DMS53 treated with DMSO at 0.1 percent for 48 hours (cell line): Measurements from ENCODE around the gene SMTNL2.
A peak's percentile ranks its signal among the peaks of the same experiment; 100 is the strongest.
"Not testable (repeated sequence)": the region's sequence is repeated elsewhere in the genome, so short reads cannot be mapped to it uniquely, and the experiment has no call there.

Source experiments
- DNase-seq: peaks from one replicate; lab custom pipeline; 2025; ENCODE audit not compliant: unreplicated experiment; lab: John Stamatoyannopoulos, UW

SMTNL2 gene

GRCh38 chr17:4631836-4632580 is 47.7 kb downstream of the SMTNL2 start:
- no peak for DNase-seq

DNA sequence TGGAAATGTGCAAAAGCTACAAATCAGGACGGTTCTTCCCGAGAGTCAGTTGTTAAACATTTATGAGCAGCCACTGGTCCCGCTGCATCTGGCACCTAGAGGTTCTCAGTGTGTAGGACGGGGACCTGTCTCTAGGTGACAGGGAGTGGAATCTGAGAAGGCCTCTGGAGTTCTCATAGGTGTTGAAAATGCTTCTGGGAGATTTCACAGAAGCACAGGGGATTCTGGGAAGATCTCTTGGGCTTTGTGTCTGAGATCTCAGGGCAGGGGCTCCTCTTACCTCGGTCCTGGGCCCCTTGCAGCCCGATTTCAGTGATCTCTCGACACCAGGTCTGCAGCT is 48.2 kb downstream of the SMTNL2 start:
- no peak for DNase-seq

DNA sequence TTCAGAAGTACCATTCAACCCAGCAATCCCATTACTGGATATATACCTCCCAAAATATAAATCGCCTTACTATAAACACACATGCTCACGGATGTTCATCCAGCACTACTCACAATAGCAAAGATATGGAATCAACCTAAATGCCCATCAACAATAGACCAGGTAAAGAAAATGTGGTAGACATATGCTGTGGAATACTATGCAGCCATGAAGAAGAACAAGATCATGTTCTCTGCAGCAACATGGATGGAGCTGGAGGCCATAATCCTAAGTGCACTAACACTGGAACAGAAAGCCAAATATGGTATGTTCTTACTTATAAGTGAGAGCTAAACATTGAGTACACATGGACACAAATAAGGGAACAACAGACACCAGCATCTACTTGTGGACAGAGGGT is 49.3 kb downstream of the SMTNL2 start:
- no peak for DNase-seq

- DNase-seq: no peak
These were observed 50.6 kb downstream of the SMTNL2 start for GRCh38 chr17:4634976-4635375.

GRCh38 chr17:4635823-4636375 is 51.6 kb downstream of the SMTNL2 start:
- DNase-seq: no peak

DNA sequence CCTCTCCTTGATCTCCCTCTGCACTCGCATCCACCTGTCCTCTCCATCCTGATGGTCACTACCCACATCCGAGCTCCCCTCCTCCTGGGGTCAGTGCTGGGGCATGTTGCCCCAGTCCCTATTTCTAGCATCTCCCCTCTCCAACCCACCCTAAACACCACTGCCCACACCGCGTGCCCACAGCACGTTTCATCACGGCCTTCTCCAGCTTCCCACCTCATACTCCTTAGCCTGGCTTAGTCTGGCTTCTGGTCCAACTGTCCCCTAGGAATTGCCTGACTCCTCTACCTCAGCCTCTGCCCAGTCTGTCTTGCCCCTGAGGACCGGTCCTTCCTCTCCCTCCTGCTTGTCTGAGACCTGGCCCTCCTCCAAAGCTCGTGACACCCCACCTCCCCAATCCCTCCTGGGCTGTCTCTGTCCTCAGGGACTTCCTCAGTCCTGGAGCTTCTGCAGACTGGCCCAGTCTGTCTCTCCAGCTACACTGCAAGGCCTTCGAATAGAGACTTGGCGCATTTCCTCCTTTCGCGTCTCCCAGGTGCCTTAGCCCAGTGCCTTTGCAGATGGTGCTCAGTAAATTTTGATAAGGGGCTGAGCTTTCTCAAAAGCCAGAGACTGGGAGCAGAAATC is 52.3 kb downstream of the SMTNL2 start:
- DNase-seq: no peak

DNA sequence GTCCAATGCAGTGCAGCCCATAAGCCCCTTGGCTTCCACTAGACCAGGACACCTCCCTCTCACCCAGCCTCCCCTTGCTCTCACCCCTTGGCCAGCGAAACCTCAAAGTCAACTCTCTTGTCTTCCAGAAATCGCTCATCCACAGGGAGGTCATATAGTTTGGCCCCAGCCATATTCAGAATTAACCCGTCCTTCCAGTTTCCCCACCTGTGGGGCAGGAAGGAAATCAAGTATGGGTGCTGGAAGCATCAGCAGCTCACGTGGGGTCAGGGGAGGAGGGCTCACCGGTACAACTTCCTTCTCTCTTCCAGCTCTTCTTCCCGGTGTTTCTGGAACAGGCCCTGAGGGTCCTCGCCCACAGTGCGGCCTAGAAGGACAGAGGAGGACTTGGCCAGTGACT is 54.4 kb downstream of the SMTNL2 start:
- DNase-seq: peak; percentile 2

DNA sequence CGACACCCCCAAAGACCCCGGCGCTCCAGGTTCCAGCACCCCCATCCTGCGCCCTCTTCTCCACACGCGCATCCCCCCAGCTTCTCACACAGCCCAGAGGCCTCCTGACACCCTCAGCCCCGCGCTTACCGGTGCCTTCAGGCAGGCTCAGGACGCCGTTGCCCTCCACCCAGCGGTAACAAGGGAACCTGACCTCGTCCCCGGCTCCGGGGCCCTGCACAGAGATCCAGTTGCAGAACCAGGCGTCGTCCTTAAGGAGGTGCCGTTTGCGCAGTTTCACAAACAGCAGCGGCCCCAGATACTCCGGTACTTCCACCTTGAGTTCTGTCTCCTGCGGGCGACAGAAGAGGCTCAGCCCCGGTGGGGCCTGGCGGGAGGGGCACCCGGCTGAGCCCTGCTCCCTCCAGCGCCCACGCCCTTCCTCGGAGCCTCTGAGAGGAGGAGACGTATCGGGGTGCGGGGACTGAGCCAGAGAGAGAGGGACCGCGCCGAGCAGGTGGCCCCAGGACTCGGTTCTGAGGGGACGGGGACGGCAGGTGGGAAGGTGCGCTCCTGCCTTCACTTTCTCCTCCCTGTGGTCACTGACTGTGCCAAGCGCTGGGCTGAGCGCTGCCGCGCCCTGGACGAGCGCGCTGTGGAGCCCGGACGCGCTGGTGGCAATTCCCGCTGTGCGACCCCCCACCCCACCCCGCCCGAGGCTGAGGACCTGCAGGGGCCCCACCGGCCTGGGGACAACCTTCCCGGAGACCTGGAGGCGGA is 55.2 kb downstream of the SMTNL2 start:
- not testable (repeated sequence) for DNase-seq

- DNase-seq: not testable (repeated sequence)
These were observed 56.4 kb downstream of the SMTNL2 start for GRCh38 chr17:4640569-4641188.

- no peak for DNase-seq
These were observed 57.2 kb downstream of the SMTNL2 start, which contains the start of gene ALOX15 for GRCh38 chr17:4641297-4642195. Gene ALOX15, minus strand, starts transcription at chr17:4641678. Its CDS starts 27 bp downstream, at chr17:4641651.

- DNase-seq: no peak
These were observed 58.0 kb downstream of the SMTNL2 start for GRCh38 chr17:4642286-4642685.

- no peak for DNase-seq
These were observed 59.3 kb downstream of the SMTNL2 start for GRCh38 chr17:4643676-4644075.

- DNase-seq: no peak
These were observed 61.3 kb downstream of the SMTNL2 start for GRCh38 chr17:4645642-4646041.

GRCh38 chr17:4648741-4649140 is 64.4 kb downstream of the SMTNL2 start:
- peak; percentile 88 for DNase-seq

GRCh38 chr17:4652997-4653396 is 68.7 kb downstream of the SMTNL2 start:
- DNase-seq: no peak

DNA sequence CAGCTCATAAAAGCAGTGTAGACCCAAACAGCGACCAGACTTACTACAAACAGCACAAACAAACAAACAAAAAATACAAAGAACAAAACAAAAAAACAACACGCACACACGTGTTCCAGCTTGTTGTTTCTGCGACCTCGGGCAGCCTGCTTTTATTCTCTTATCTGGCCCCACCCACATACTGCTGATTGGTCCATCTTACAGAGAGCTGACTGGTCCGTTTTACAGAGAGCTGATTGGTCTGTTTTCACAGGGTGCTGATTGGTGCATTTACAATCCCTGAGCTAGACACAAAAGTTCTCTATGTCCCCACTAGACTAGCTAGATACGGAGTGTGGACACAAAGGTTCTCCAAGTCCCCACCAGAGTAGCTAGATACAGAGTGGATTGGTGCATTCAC is 71.6 kb downstream of the SMTNL2 start:
- not testable (repeated sequence) for DNase-seq

DNA sequence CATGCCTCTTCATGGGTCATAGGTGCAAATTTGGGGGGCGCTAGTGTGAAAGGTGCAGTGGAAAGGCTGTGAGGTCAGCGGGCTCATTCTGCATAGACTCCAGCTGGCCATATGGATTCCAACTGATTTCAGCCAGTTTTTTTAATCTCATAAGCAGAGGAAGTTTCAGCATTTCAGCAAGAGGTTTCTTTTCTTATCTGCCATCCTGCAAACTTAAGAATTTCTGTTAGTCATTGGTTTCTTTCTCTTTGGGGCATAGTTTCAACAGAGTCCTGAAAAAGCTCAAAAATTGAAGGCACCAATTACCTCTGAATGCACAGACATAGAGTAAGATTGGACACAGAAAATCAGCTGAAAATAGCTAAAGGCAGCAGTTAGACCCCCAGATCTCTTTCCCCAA is 73.3 kb downstream of the SMTNL2 start:
- no peak for DNase-seq
